CD4-positive, alpha-beta T cell treated with Interferon gamma for 1 hour (primary cell): ENCODE results near the gene NT5M.
"Not testable (repeated sequence)": the region's sequence is repeated elsewhere in the genome, so short reads cannot be mapped to it uniquely, and the experiment has no call there.

ENCODE experiments used
- DNase-seq: peaks from one replicate; pipeline ENCODE4 v3.0.0-alpha.2; 2020

Gene NT5M

DNA sequence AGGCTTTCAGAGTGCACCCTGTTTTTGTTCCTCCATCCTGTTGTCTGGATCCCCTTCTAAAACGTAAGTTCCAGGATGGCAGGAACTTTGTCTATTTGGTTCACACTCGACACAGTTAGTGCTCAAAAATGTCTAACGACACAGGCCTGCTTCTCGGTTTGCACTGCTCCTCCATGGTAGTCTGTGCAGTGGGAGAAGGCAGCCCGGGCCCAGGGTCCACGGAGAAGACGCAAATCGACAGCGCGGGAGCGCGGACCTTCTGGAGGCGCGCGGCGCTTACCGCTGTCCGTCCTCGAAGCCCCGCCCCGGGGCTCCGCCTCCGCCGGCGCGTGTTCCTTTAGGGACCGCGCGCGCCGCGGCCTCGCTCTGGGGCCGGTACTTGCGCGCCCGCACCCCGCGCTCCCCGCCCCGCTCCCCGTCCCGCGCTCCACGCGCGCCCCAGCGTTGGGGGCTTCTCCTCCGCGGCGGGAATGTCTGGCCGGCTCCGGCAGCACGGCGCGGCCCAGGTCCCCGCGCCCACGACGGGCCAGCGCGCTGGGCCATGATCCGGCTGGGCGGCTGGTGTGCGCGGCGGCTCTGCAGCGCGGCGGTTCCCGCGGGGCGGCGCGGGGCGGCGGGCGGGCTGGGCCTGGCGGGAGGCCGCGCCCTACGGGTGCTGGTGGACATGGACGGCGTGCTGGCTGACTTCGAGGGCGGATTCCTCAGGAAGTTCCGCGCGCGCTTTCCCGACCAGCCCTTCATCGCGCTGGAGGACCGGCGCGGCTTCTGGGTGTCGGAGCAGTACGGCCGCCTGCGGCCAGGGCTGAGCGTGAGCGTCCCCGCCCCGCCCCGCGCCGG lies at the start of gene NT5M:
NT5M (plus strand) TSS at position 364 of the 837 bp plus-strand sequence; CDS start at position 542, 178 bp downstream.
- peak; percentile 57 for DNase-seq

DNA sequence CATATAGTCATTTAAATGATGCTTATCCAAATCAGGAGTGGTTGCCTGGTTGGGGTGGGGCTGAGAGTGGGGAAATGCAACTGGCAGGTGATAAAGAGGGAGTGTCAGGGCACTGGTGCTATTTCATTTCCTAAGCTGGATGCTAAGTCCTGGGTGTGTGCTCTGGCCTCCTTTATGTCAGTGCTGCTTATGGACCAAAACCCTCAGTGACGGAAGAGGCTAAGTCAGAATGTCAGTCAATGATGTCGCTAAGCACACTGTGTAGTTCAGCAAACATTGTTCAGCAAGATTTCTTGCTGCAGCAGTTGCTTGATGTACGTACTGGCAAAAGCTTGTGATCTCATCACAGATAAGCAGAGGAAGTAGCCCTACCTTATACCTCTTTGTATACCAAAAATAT lies 49.8 kb upstream of the NT5M start:
- DNase-seq, result no peak

DNA sequence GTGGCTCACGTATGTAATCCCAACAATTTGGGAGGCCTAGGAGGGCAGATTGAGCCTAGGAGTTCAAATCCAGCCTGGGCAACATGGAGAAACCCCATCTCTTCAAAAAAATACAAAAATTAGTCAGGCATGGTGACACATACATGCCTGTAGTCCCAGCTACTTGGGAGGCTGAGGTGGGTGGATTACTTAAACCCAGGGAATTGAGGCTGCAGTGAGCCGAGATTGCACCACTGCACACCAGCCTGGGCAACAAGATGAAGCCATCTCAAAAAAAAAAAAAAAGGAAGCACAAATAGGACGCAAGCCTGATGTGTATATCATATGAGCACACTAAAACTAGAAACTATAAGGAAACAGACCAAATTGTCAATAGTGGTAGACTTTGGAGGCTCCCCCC lies 49.1 kb upstream of the NT5M start:
- DNase-seq, result no peak

DNA sequence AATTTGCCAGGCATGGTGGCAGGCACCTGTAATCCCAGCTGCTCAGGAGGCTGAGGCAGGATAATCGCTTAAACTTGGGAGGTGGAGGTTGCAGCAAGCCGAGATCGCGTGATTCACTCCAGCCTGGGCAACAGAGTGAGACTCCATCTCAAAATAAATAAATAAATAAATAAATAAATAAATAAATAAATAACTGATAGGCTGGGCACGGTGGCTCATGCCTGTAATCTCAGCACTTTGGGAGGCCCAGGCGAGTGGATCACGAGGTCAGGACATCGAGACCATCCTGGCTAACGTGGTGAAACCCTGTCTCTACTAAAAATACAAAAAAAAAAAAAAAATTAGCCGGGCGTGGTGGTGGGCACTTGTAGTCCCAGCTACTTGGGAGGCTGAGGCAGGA lies 47.5 kb upstream of the NT5M start:
- DNase-seq, result not testable (repeated sequence)

DNA sequence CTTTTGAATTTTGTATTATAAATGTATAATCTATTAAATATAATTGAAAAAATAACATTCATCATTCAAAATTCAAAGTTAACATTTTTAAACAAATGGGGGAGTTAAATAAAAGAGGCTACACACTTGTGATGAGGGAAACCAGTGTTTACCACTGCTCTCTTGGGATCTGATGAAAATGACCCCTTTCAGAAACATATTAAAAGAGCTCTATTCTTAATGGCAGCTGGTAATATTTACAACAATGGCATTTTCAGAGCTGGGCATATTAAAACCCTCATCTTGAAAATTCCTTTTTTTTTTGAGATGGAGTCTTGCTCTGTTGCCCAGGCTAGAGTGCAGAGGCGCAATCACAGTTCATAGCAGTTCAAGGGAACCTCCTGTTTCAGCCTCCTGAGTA lies 46.9 kb upstream of the NT5M start:
- no peak for DNase-seq

DNA sequence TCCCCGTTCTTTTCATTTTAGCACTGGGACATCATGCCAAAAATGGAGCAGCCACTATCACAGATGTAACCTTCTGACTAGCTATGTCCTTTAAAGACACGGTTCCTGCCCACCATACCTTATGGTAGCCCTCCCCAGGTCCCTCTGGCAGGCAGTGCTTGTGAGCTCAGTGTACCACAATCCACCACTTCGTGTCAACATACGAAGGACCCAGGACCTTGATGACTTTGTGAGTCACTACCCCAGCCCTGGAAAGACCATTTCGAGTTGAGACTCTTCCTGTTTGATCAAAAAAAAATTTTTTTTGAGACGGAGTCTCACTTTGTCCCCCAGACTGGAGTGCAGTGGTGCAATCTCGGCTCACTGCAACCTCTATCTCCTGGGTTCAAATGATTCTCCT lies 45.2 kb upstream of the NT5M start:
- no peak for DNase-seq

DNA sequence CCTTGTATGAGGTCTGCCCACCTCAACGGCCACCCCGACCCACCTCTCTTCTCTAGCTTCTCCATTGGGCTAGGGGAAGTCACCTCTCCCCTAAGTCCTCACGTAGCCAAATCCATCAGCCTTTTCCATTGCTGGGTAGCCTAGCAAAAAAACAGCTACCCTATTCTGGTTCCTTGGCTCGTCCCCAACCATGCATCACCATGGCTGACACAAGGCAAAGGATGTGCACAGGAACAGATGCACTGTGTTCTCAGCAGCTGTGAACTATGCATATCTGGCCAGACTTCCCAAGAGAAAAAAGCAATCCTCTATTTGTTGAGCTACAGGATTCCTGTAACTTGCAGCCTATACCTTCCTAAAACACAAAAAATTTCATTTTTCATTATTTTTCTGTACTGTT lies 44.2 kb upstream of the NT5M start:
- DNase-seq, result no peak

DNA sequence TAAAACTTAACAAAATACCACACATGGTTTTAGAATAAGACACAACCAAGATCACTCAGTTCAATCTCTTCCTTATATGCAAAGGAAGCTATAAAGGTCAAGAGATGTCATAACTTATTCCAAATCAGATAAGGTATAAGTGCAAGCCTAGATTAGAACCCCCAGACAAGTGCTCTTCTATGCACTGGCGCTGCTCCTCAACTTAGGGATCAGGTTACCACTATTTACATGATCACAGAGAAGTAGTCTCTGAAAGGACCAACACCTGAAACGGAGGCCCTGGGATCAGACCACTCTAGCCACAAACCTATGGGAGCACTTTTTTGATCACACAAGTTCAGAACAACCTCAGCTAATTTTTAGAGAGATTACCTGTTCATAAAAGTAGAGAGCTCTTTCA lies 38.7 kb upstream of the NT5M start:
- no peak for DNase-seq

DNA sequence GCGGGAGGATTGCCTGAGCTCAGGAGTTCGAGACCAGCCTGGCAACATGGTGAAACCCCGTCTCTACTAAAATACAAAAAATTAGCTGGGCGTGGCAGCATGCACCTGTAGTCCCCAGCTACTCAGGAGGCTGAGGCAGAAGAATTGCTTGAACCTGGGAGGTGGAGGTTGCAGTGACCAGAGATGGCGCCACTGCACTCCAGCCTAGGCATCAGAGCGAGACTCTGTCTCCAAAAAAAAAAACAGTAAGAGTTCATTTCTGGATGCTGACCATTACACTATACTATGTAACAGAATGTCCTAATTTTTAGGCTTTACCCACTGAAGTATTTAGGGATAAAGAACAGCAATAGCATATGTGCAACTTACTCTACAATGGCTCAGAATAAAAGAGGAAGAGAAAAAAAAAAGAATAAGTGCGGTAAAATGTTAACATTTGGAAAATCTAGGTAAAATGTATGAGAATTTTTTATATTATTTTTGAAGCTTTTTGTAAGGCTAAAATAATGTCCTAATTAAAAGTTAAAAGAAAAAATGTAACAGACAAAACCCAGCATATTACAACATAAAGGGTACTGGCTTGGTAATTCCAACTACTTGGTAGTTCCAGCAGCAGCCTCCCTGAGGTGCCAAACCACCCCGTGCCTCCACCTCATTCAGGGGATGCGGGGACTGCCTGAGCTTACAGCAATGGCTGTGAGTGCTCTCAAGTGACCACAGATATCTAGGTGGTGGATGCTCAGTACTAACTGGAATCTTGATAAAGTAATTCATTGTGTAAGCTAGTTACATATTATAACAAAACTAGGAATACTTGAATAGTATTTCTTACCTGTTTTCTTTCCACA lies 33.0 kb upstream of the NT5M start:
- DNase-seq, result peak; percentile 13

DNA sequence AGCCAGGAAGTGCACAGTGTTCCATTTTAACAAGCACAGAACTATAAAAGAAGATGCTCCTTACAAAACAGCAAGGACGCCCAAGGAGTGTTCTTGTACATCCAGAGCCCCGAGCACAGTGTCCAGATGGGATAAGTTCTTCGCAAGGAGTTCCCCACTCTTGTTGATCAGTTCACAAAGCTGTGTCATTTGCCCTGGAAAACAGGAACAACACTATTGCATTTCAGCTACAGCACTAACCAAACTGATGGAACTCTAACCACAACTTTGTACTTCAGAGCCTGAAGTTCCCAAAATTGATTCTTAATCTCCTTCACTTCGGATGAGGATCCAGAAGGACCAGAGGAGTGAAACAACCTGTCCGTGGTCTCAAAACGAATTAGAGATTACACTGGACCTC lies 27.2 kb upstream of the NT5M start:
- no peak for DNase-seq

DNA sequence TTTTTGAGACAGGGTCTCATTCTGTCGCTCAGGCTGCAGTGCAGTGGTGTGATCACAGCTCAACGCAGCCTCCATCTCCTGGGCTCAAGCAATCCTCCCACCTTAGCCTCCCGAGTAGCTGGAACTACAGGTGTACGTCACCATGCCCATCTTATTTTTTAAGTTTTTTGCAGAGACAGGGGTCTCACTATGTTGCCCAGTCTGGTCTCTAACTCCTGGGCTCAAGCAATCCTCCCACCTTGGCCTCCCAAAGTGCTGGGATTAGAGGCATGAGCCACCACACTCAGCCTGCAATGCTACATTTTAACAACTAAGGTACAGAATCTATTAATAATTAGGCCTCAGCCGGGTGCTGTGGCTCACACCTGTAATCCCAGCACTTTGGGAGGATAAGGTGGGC lies 25.7 kb upstream of the NT5M start:
- DNase-seq, result not testable (repeated sequence)

DNA sequence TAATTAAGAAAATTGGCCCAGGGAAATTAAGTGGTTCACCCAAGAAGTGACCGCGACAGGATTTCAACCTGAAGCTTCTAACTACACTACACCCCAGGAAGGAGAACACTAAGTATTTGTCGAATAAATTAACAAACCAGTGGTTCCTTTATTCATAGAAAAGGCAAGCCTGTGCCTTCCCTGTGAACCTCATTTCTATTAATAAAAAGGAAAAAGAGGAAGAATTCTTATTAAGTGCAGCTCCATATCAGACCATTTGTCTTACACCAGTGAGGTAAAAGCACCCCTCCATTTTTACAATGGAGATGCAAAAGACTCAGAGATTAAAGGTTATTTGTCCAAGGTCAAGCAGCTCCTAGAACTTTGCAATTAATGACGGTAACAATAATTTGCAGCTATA lies 23.9 kb upstream of the NT5M start:
- no peak for DNase-seq

DNA sequence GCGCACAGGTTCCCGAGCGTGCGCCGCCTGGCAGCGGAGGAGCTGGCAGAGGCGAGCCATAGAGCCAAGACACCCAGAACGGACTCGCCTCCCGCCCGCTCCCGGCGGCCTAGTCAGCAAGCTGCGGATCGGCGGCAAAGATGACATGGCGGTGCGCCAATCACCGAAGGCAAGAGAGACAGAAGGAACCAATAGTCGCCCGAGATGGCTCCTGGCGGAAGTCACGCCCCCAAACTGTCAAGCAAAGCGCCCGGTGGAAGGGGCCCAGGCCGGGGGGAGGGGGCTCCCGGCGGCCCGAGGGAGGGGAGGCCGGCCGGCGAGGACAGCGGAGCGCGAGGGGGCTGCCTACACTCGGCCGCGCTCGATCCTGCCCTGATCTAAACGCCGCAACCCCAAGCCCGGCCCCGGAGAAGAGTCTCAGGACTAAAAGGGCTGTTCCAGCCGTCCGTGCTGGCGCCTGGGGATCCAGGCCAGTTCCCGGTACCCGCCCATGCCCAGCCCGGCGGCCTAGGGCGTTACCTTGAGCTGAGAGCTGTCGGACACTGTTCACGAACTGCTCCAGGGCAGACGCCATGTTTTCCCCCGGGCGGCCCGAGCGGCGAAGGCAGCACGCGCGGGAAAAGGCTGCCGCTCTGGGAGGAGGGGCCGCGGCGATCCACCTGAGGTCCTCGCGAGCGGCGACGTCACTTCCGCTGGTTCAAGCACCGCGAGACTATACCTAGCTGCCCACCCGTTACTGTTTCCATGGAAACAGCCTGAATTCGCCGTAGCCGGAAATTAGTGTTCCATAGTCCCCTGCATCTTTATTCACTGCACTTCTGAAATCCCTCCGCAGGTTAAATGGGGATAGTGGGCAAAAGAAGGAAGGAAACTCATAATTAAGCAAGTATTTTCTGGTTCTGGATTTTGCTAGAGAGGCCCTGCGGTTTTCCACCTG lies 22.3 kb upstream of the NT5M start, which contains the start of gene COPS3:
COPS3 (minus strand) TSS at position 634 of the 937 bp plus-strand sequence; CDS start at position 574, 60 bp downstream.
- peak; percentile 97 for DNase-seq

DNA sequence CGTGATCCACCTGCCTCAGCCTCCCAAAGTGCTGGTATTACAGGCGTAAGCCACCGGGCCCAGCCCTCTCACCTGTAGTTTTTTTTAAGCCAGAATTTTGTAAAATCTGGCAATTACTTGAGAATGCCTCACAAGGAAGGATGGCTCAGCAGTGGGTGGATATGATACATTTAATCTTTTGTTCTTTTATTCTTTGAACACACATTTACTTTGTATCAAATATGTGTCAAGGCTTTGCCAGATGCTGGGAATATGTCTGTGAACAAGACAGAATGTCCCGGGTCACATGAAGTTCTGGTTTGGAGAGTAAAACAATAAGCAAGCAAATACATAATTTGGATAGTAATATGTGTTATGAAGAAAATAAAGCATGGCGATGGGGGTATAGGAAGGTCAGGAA lies 17.2 kb upstream of the NT5M start:
- DNase-seq, result no peak

DNA sequence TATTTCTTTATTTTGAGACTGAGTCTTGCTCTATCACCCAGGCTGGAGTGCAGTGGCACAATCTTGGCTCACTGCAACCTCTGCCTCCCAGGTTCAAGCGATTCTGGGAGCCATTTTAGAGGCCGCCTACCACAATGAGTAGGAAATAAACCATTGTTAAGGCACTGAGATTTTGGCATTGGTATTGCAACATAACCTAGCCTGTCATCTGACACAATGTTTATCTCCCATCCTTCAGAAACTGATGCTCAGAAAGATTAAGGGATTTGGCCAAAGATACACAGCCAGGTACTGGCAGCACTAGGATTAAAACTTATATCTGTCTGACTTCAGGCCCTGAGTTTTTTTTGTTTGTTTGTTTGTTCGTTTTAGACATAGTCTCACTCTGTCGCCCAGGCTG lies 14.1 kb upstream of the NT5M start:
- no peak for DNase-seq

DNA sequence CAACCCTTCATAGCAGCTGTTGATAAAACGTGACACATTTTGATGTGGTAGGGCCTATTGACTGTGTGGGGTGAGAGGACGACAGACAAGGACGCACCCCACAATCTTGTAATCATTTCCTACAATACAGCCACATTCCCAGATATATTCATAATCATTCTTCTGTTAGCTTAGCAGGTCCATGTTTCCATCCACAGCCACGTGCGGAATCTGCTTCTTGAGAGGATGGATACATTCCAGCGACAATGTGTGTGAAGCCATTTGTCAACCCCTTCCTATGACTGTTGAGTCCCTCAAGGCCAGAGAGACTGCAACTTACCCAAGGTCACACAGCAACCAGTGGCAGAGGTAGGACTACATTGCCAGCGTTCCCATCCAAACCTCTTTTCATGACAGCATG lies 13.5 kb upstream of the NT5M start:
- DNase-seq, result no peak

DNA sequence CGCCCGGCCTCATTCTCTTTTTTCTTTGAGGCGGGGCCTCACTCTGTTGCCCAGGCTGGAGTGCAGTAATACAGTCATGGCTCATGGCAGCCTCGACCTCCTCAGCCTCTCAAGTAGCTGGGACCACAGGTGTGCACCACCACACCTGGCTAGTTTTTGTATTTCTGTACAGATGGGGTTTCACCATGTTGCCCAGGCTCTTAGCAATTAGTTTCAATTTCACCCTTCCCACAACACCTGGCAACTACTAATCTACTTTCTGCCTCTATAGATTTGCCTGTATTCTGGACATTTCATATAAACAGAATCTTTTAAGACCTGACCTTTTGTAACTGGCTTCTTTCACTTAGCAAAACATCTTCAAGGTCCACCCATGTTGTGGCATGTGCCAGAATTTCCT lies 8.0 kb upstream of the NT5M start:
- DNase-seq, result no peak

DNA sequence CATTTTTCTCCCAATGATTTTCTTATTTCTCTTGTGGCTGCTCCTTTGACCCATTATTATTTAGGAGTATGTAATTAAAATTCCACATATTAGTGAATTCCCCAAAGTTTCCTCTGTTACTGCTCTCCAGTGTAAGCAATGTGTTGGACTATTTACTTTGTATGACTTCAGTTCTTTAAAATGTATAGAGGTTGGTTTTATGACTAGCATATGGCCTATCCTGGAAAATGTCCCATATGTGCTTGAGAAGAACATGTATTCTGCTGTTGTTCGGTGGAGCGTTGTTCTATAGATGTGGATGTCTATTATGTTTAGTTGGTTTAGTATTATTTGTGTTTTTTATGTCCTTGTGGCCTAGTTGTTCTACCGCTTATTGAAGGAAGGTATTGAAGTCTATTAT lies 6.0 kb upstream of the NT5M start:
- no peak for DNase-seq

DNA sequence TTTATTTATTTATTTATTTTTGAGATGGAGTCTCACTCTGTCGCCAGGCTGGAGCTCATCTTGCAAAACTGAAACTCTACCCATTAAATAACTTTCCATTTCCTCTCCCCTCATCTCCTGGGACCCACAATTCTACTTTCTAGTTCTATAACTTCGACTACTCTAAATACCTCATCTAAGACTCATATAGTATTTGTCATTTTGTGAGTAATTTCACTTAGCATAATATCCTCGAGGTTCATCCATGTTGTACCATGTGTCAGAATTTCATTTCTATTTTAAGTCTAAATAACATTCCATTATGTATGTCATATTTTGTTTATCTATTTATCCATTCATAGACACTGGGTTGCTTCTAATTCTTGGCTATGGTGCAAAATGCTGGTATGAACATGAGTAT lies 5.1 kb upstream of the NT5M start:
- no peak for DNase-seq

DNA sequence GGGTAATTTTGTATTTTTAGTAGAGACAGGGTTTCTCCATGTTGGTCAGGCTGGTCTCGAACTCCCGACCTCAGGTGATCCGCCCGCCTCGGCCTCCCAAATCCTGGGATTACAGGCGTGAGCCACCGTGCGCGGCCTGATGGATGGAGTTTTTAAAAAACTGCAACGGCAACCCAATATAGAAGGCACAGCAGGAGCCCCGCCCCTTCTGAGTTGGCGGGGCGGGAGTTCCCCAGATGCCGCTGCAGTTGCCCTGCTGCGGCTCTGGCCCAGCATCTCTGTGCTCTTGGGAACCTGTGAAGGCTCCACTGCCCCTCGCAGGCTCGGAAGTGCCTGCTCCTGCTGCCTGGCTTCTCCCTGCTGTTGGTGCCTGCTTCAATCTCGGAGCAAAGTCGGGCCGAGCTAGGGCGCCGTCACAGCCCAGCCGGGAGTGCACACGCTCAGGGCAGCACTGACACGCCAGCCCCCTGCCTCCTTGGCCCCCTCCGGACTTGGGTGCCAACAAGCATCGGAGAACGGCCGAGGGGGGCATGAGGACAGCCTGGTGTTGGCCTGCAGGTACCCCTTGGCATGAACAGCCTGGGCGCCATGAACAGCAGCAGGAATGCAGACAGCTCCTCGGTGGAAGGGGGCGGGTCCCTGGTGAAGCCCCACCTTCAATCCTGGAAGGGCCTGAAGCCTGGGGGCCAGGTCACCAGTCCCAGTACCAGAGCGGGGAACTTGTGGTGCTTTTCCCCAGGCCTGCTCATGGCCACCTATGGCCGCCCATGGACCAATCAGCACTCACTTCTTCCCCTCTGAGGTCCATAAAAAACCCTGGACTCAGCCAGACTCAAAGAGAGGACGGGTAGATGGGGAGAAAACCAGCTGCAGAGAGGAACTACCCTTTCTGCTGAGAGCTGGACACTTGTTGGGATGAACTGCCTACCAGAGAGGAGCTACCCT lies 2.3 kb upstream of the NT5M start:
- peak; percentile 37 for DNase-seq

DNA sequence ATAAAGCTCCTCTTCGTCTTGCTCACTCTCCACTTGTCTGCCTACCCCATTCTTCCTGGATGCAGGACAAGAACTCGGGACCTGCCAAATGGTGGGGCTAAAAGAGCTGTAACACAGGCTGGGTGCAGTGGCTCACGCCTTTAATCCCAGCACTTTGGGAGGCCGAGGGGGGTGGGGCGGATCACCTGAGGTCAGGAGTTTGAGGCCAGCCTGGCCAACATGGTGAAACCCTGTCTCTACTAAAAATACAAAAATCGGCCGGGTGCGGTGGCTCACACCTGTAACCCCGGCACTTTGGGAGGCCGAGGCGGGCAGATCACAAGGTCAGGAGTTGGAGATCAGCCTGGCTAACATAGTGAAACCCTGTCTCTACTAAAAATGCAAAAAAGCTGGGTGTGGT lies 1.5 kb upstream of the NT5M start:
- not testable (repeated sequence) for DNase-seq
